H1 (cell line): ENCODE data around the gene ASMTL.

ENCODE experiments used
- CBX5 ChIP-seq: fragments of 300-800, 300-1000 bp; sonication (generic); IDR thresholded peaks from 2 replicates; pipeline ENCODE4 v1.7.1; 2016; ENCODE audit warnings: antibody characterized with exemption, low read length, low read depth
- CHD1 ChIP-seq: IDR thresholded peaks from 2 replicates; pipeline ENCODE4 v1.6.1; 2012; ENCODE audit warnings: low read depth, low read length, improper control_type of control experiment
- CHD2 ChIP-seq: IDR thresholded peaks from 2 replicates; pipeline ENCODE4 v1.6.1; 2012; ENCODE audit warnings: low read length, improper control_type of control experiment
- CTCF ChIP-seq, 3 experiments: IDR thresholded peaks; 1 replicate in 2 of 3; 2 replicates in 1 of 3; pipeline versions ENCODE4 v1.5.1 to v1.6.1; 2011; ENCODE audit warnings: low read length in 3 of 3, mild to moderate bottlenecking in 3 of 3, inconsistent platforms in 2 of 3, low read depth in 1 of 3, moderate library complexity in 1 of 3; ENCODE audit not compliant: insufficient read depth in 1 of 3; ENCODE audit errors: control extremely low read depth in 1 of 3
- FOSL1 ChIP-seq: IDR thresholded peaks from 2 replicates; pipeline ENCODE4 v1.6.1; 2011; ENCODE audit warnings: mild to moderate bottlenecking, low read depth, low read length, moderate library complexity; ENCODE audit not compliant: insufficient read depth
- MAX ChIP-seq: IDR thresholded peaks from 2 replicates; pipeline ENCODE4 v1.6.1; 2012; ENCODE audit warnings: inconsistent platforms
- NRF1 ChIP-seq: IDR thresholded peaks from 2 replicates; pipeline ENCODE4 v1.6.1; 2011; ENCODE audit warnings: mild to moderate bottlenecking, low read depth, low read length, improper control_type of control experiment
- POLR2A ChIP-seq, 2 experiments: IDR thresholded peaks; 1 replicate in 1 of 2; 2 replicates in 1 of 2; pipeline ENCODE4 v1.6.1; 2011; ENCODE audit warnings: low read depth in 2 of 2, low read length in 2 of 2, mild to moderate bottlenecking in 2 of 2; ENCODE audit errors: control extremely low read depth in 1 of 2
- POLR2AphosphoS5 ChIP-seq: IDR thresholded peaks from 2 replicates; pipeline ENCODE4 v1.6.1; 2011; ENCODE audit warnings: low read depth, low read length
- RFX5 ChIP-seq: IDR thresholded peaks from 2 replicates; pipeline ENCODE4 v1.6.1; 2011; ENCODE audit warnings: low read depth, low read length, improper control_type of control experiment, borderline replicate concordance

DNA sequence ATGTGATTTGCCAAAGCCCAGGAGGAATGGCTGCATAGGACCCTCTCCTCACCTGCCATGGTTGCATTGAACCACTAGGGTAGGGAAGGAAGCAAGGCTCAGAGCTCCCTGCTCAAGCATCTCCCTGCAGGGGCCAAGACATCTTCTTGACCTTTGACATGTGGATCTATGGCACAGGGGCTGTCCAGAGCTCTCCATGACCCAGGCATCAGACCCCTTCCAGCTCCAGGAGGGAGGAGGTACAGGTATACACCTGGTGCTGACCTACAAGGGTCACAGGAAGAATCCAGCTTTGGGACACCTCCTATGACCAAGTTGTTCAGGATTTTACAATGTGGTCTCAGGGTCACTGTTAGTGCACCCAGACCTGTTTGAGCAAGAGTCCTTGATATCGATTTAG is 23.2 kb upstream of the ASMTL start:
- TF ChIP-seq POLR2AphosphoS5 = no peak
- no peak for TF ChIP-seq POLR2A (IDR thresholded peaks at IDR 0.05; ENCODE audit: control extremely low read depth in 1 of 2, low read depth in 2 of 2, low read length in 2 of 2)
- TF ChIP-seq CHD2 = no peak
- TF ChIP-seq CHD1 = no peak
- no peak for TF ChIP-seq FOSL1
- no peak for TF ChIP-seq NRF1
- no peak for TF ChIP-seq RFX5
- TF ChIP-seq MAX = no peak
- no peak for TF ChIP-seq CBX5
- TF ChIP-seq CTCF (IDR thresholded peaks at IDR 0.05; ENCODE audit: control extremely low read depth in 1 of 3, insufficient read depth in 1 of 3, low read depth in 1 of 3, low read length in 3 of 3) = no peak
